ENCODE measurements around the gene KIAA1549.

Gene KIAA1549

GRCh38 chr7:138974103-138974502 is 7.1 kb downstream of the KIAA1549 start:
- Histone ChIP-seq H3K27me3 (replicated peaks; ENCODE audit: control insufficient read depth, insufficient read depth, low read length) (no peaks in the 10 kb centered on the region), H3K36me3 (ENCODE audit: control insufficient read depth, insufficient read depth, low read length, severe bottlenecking) (no peaks in the 10 kb centered on the region), H3K4me1 (ENCODE audit: control insufficient read depth, insufficient read depth, low read length) (no peaks in the 10 kb centered on the region), H3K4me3 (ENCODE audit: low read length) (no peak overlapping the region), H3K9me3 (ENCODE audit: control insufficient read depth, low read length) (no peaks in the 10 kb centered on the region), H3K9ac (ENCODE audit: low read length) (no peak overlapping the region)
- no peak for DNase-seq (ENCODE audit: low read depth)

GRCh38 chr7:138970952-138971351 is 10.2 kb downstream of the KIAA1549 start:
- Histone ChIP-seq H3K9me3 (ENCODE audit: control insufficient read depth, low read length) (no peaks in the 10 kb centered on the region), H3K27me3 (replicated peaks; ENCODE audit: control insufficient read depth, insufficient read depth, low read length) (no peaks in the 10 kb centered on the region), H3K9ac (ENCODE audit: low read length) (no peak overlapping the region), H3K4me3 (ENCODE audit: low read length) (no peak overlapping the region), H3K4me1 (ENCODE audit: control insufficient read depth, insufficient read depth, low read length) (no peaks in the 10 kb centered on the region), H3K36me3 (ENCODE audit: control insufficient read depth, insufficient read depth, low read length, severe bottlenecking) (no peaks in the 10 kb centered on the region)
- DNase-seq (ENCODE audit: low read depth), result no peak

- Histone ChIP-seq H3K4me1 (ENCODE audit: control insufficient read depth, insufficient read depth, low read length) (no peaks in the 10 kb centered on the region), H3K9ac (ENCODE audit: low read length) (no peak overlapping the region), H3K36me3 (ENCODE audit: control insufficient read depth, insufficient read depth, low read length, severe bottlenecking) (no peaks in the 10 kb centered on the region), H3K4me3 (ENCODE audit: low read length) (no peak overlapping the region), H3K9me3 (ENCODE audit: control insufficient read depth, low read length) (no peaks in the 10 kb centered on the region), H3K27me3 (replicated peaks; ENCODE audit: control insufficient read depth, insufficient read depth, low read length) (no peaks in the 10 kb centered on the region)
- no peak for DNase-seq (ENCODE audit: low read depth)
Observed at GRCh38 chr7:138970446-138970845, 10.7 kb downstream of the KIAA1549 start.

GRCh38 chr7:138967159-138967558 is 14.0 kb downstream of the KIAA1549 start:
- H3K9ac ChIP-seq (ENCODE audit: low read length), result no peak overlapping the region
- H3K36me3 ChIP-seq (ENCODE audit: control insufficient read depth, insufficient read depth, low read length, severe bottlenecking), result no peaks in the 10 kb centered on the region
- H3K9me3 ChIP-seq (ENCODE audit: control insufficient read depth, low read length), result no peaks in the 10 kb centered on the region
- no peak overlapping the region for H3K4me3 ChIP-seq (ENCODE audit: low read length)
- H3K27me3 ChIP-seq (replicated peaks; ENCODE audit: control insufficient read depth, insufficient read depth, low read length), result no peaks in the 10 kb centered on the region
- no peak for DNase-seq (ENCODE audit: low read depth)
- no peaks in the 10 kb centered on the region for H3K4me1 ChIP-seq (ENCODE audit: control insufficient read depth, insufficient read depth, low read length)

GRCh38 chr7:138964624-138965436 is 16.4 kb downstream of the KIAA1549 start:
- H3K36me3 ChIP-seq (ENCODE audit: control insufficient read depth, insufficient read depth, low read length, severe bottlenecking), result no peaks in the 10 kb centered on the region
- H3K27me3 ChIP-seq (replicated peaks; ENCODE audit: control insufficient read depth, insufficient read depth, low read length), result no peaks in the 10 kb centered on the region
- H3K9ac ChIP-seq (ENCODE audit: low read length), result no peak overlapping the region
- H3K9me3 ChIP-seq (ENCODE audit: control insufficient read depth, low read length), result no peaks in the 10 kb centered on the region
- no peak overlapping the region for H3K4me3 ChIP-seq (ENCODE audit: low read length)
- peaks cover 3% of the 10 kb centered on the region for H3K4me1 ChIP-seq (ENCODE audit: control insufficient read depth, insufficient read depth, low read length)
- no peak for DNase-seq (ENCODE audit: low read depth)

- peaks cover 3% of the 10 kb centered on the region for H3K4me1 ChIP-seq (ENCODE audit: control insufficient read depth, insufficient read depth, low read length)
- no peak overlapping the region for H3K9ac ChIP-seq (ENCODE audit: low read length)
- H3K4me3 ChIP-seq (ENCODE audit: low read length), result no peak overlapping the region
- H3K9me3 ChIP-seq (ENCODE audit: control insufficient read depth, low read length), result no peaks in the 10 kb centered on the region
- no peaks in the 10 kb centered on the region for H3K27me3 ChIP-seq (replicated peaks; ENCODE audit: control insufficient read depth, insufficient read depth, low read length)
- no peaks in the 10 kb centered on the region for H3K36me3 ChIP-seq (ENCODE audit: control insufficient read depth, insufficient read depth, low read length, severe bottlenecking)
- DNase-seq (ENCODE audit: low read depth), result no peak
Observed at GRCh38 chr7:138963675-138964074, 17.5 kb downstream of the KIAA1549 start.

GRCh38 chr7:138962561-138963270 is 18.5 kb downstream of the KIAA1549 start:
- H3K4me3 ChIP-seq (ENCODE audit: low read length), result no peak overlapping the region
- H3K4me1 ChIP-seq (ENCODE audit: control insufficient read depth, insufficient read depth, low read length), result peaks cover 3% of the 10 kb centered on the region
- H3K9me3 ChIP-seq (ENCODE audit: control insufficient read depth, low read length), result no peaks in the 10 kb centered on the region

GRCh38 chr7:138961159-138961558 is 20.0 kb downstream of the KIAA1549 start:
- Histone ChIP-seq H3K9ac (ENCODE audit: low read length) (no peak overlapping the region), H3K4me3 (ENCODE audit: low read length) (no peak overlapping the region), H3K27me3 (replicated peaks; ENCODE audit: control insufficient read depth, insufficient read depth, low read length) (no peaks in the 10 kb centered on the region), H3K4me1 (ENCODE audit: control insufficient read depth, insufficient read depth, low read length) (peaks cover 3% of the 10 kb centered on the region), H3K9me3 (ENCODE audit: control insufficient read depth, low read length) (no peaks in the 10 kb centered on the region), H3K36me3 (ENCODE audit: control insufficient read depth, insufficient read depth, low read length, severe bottlenecking) (no peaks in the 10 kb centered on the region)
- no peak for DNase-seq (ENCODE audit: low read depth)

More at GRCh38 chr7:138962561-138963270, 18.5 kb downstream of the KIAA1549 start:
- DNase-seq (ENCODE audit: low read depth), result no peak
- Histone ChIP-seq H3K36me3 (ENCODE audit: control insufficient read depth, insufficient read depth, low read length, severe bottlenecking) (no peaks in the 10 kb centered on the region), H3K9ac (ENCODE audit: low read length) (no peak overlapping the region), H3K27me3 (replicated peaks; ENCODE audit: control insufficient read depth, insufficient read depth, low read length) (no peaks in the 10 kb centered on the region)

GRCh38 chr7:138958391-138958956 is 22.7 kb downstream of the KIAA1549 start:
- no peak for DNase-seq (ENCODE audit: low read depth)
- peaks cover 3% of the 10 kb centered on the region for H3K4me1 ChIP-seq (ENCODE audit: control insufficient read depth, insufficient read depth, low read length)
- no peaks in the 10 kb centered on the region for H3K9me3 ChIP-seq (ENCODE audit: control insufficient read depth, low read length)
- H3K9ac ChIP-seq (ENCODE audit: low read length), result no peak overlapping the region
- no peaks in the 10 kb centered on the region for H3K36me3 ChIP-seq (ENCODE audit: control insufficient read depth, insufficient read depth, low read length, severe bottlenecking)
- no peak overlapping the region for H3K4me3 ChIP-seq (ENCODE audit: low read length)
- no peaks in the 10 kb centered on the region for H3K27me3 ChIP-seq (replicated peaks; ENCODE audit: control insufficient read depth, insufficient read depth, low read length)

- DNase-seq (ENCODE audit: low read depth), result no peak
- no peaks in the 10 kb centered on the region for H3K27me3 ChIP-seq (replicated peaks; ENCODE audit: control insufficient read depth, insufficient read depth, low read length)
- no peak overlapping the region for H3K4me3 ChIP-seq (ENCODE audit: low read length)
- no peaks in the 10 kb centered on the region for H3K36me3 ChIP-seq (ENCODE audit: control insufficient read depth, insufficient read depth, low read length, severe bottlenecking)
- H3K9ac ChIP-seq (ENCODE audit: low read length), result no peak overlapping the region
- no peaks in the 10 kb centered on the region for H3K9me3 ChIP-seq (ENCODE audit: control insufficient read depth, low read length)
- H3K4me1 ChIP-seq (ENCODE audit: control insufficient read depth, insufficient read depth, low read length), result peaks cover 3% of the 10 kb centered on the region
Observed at GRCh38 chr7:138957753-138958390, 23.3 kb downstream of the KIAA1549 start.

- no peak for DNase-seq (ENCODE audit: low read depth)
- H3K27me3 ChIP-seq (replicated peaks; ENCODE audit: control insufficient read depth, insufficient read depth, low read length), result no peaks in the 10 kb centered on the region
- no peaks in the 10 kb centered on the region for H3K9me3 ChIP-seq (ENCODE audit: control insufficient read depth, low read length)
- no peaks in the 10 kb centered on the region for H3K36me3 ChIP-seq (ENCODE audit: control insufficient read depth, insufficient read depth, low read length, severe bottlenecking)
- H3K9ac ChIP-seq (ENCODE audit: low read length), result no peak overlapping the region
- no peak overlapping the region for H3K4me3 ChIP-seq (ENCODE audit: low read length)
- peaks cover 3% of the 10 kb centered on the region for H3K4me1 ChIP-seq (ENCODE audit: control insufficient read depth, insufficient read depth, low read length)
Observed at GRCh38 chr7:138957217-138957616, 24.0 kb downstream of the KIAA1549 start.

Data from adipocyte (in vitro differentiated cells).